Panc1 (cell line): ENCODE measurements around the gene NUDT4. TPM values are rescaled to one million over a fixed set of nuclear protein-coding genes. Genes with fewer than 3 reads are reported as not detected.

Experiments used
- ATAC-seq: fragments of 200-7000 bp; cut with Tn5 transposase; 2 replicates; pipeline ENCODE4 v1.9.1; 2020; ENCODE audit warnings: mild to moderate bottlenecking, moderate library complexity
- BruUV-seq: library from RNA; stranded (reverse); fragments of 400-500 nt; replicated peaks from 2 replicates; lab custom pipeline; 2021; lab: Mats Ljungman, UMichigan
- CTCF ChIA-PET: fragments of 300-600 bp; sonication (Branson Sonifier 250); formaldehyde crosslinking; loops from one replicate; lab custom pipeline; 2022; ENCODE audit warnings: antibody characterized with exemption; lab: Charles Lee
- POLR2A ChIA-PET: fragments of 300-600 bp; sonication (Branson Sonifier 250); formaldehyde crosslinking; loops from one replicate; lab custom pipeline; 2022; ENCODE audit warnings: antibody characterized with exemption; lab: Charles Lee
- DNase-seq: peaks from one replicate; pipeline ENCODE4 v3.0.0-alpha.2; 2010; ENCODE audit warnings: low read depth, low spot score
- H3K27ac ChIP-seq: 2 replicates; pipeline ENCODE4 v1.5.1; 2011; ENCODE audit warnings: mild to moderate bottlenecking, low read length, inconsistent platforms
- H3K27me3 ChIP-seq: fragments of 200-500 bp; sonication (Bioruptor generic); 2 replicates; pipeline ENCODE4 v1.6.0; 2014; ENCODE audit warnings: low read length, inconsistent platforms; ENCODE audit not compliant: control insufficient read depth, insufficient read depth
- H3K36me3 ChIP-seq: fragments of 200-500 bp; sonication (Bioruptor generic); 2 replicates; pipeline ENCODE4 v1.5.1; 2014; ENCODE audit warnings: inconsistent platforms, mild to moderate bottlenecking, low read length, moderate library complexity; ENCODE audit not compliant: control insufficient read depth, insufficient read depth
- H3K4me1 ChIP-seq: 2 replicates; pipeline ENCODE4 v1.5.1; 2011; ENCODE audit warnings: inconsistent platforms, mild to moderate bottlenecking, low read length, moderate library complexity; ENCODE audit not compliant: control insufficient read depth, insufficient read depth
- H3K4me3 ChIP-seq, 2 experiments: 2 replicates each; pipeline ENCODE4 v1.5.1; 2011 to 2012; ENCODE audit warnings: low read depth in 2 of 2, low read length in 2 of 2, mild to moderate bottlenecking in 2 of 2, inconsistent platforms in 1 of 2, moderate library complexity in 1 of 2
- H3K9me3 ChIP-seq: fragments of 200-500 bp; sonication (Bioruptor generic); 2 replicates; pipeline ENCODE4 v1.5.1; 2014; ENCODE audit warnings: low read depth, mild to moderate bottlenecking, inconsistent platforms, low read length, moderate library complexity; ENCODE audit not compliant: control insufficient read depth, insufficient read depth
- POLR2AphosphoS5 ChIP-seq: IDR thresholded peaks from 2 replicates; pipeline ENCODE4 v1.6.1; 2012; ENCODE audit warnings: mild to moderate bottlenecking, low read depth, low read length, moderate library complexity
- SIN3A ChIP-seq: IDR thresholded peaks from 2 replicates; pipeline ENCODE4 v1.6.1; 2012; ENCODE audit warnings: low read depth, mild to moderate bottlenecking, low read length, moderate library complexity, borderline replicate concordance; ENCODE audit not compliant: insufficient read depth
- TCF7L2 ChIP-seq: IDR thresholded peaks from 2 replicates; pipeline ENCODE4 v1.6.1; 2011; ENCODE audit warnings: mild to moderate bottlenecking, low read depth, low read length, inconsistent platforms
- in situ Hi-C: cut with HindIII; loops from 2 replicates; pipeline ENCODE4 v1.10.0; 2016; ENCODE audit warnings: low sequenced_read_pairs, low pct_unique_long_range_greater_than_20kb
- intact Hi-C: fragments of 100-400 bp; cut with micrococcal nuclease; formaldehyde crosslinking; loops from one replicate; pipeline ENCODE4 v1.10.0; 2022; ENCODE audit not compliant: unreplicated experiment
- total RNA-seq: library from RNA; stranded (reverse); gene quantifications from one replicate; pipeline ENCODE4 v1.2.1, GENCODE V29; 2021; ENCODE audit not compliant: unreplicated experiment
- TF ChIP-seq, protein P1 (sequence below), 2 experiments: IDR thresholded peaks; 2 replicates each; pipeline ENCODE4 v1.6.1; 2011 to 2012; ENCODE audit warnings: low read depth in 2 of 2, control low read depth in 1 of 2, low read length in 1 of 2, mild to moderate bottlenecking in 1 of 2, moderate library complexity in 1 of 2; ENCODE audit not compliant: insufficient read depth in 1 of 2
- TF ChIP-seq, protein P2 (sequence below): fragments of 450-650 bp; IDR thresholded peaks from 2 replicates; pipeline ENCODE4 v1.5.1; 2017; ENCODE audit warnings: mild to moderate bottlenecking

Gene NUDT4
- total RNA-seq, 1 experiment from 2014 or later: 45.7 TPM

DNA sequence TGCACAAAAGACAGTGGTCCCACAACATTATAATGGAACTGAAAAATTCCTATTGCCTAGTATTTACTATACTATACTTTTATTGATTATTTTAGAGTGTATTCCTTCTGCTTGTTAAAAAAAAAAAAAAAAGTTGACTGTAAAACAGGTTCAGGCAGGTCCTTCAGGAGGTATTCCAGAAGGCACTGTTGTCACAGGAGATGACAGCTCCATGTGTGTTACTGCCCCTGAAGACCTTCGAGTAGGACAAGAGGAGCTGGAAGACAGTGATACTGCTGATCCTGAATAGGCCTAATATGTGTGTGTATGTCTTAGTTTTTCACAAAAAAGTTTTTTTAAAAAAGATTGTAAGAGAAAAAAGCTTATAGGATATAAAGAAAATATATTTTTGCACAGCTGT lies 51.7 kb downstream of the NUDT4 start:
- no peak for DNase-seq
- intact Hi-C loops (loop anchor here (10.0 kb wide), 1 partner anchor 675 kb away; no protein-coding TSS in a partner anchor), in situ Hi-C loops (no loop called here)
- no TSS peak for BruUV-seq
- no peaks in the 10 kb centered on the region for H3K9me3 ChIP-seq
- H3K4me3 ChIP-seq: no peak overlapping the region
- ChIA-PET CTCF (no interaction called here), POLR2A (interaction anchor here (0.5 kb wide), 1 partner anchor 249 kb away, joined by 4 read pairs; no protein-coding TSS in a partner anchor)
- TF ChIP-seq, protein P1, sequence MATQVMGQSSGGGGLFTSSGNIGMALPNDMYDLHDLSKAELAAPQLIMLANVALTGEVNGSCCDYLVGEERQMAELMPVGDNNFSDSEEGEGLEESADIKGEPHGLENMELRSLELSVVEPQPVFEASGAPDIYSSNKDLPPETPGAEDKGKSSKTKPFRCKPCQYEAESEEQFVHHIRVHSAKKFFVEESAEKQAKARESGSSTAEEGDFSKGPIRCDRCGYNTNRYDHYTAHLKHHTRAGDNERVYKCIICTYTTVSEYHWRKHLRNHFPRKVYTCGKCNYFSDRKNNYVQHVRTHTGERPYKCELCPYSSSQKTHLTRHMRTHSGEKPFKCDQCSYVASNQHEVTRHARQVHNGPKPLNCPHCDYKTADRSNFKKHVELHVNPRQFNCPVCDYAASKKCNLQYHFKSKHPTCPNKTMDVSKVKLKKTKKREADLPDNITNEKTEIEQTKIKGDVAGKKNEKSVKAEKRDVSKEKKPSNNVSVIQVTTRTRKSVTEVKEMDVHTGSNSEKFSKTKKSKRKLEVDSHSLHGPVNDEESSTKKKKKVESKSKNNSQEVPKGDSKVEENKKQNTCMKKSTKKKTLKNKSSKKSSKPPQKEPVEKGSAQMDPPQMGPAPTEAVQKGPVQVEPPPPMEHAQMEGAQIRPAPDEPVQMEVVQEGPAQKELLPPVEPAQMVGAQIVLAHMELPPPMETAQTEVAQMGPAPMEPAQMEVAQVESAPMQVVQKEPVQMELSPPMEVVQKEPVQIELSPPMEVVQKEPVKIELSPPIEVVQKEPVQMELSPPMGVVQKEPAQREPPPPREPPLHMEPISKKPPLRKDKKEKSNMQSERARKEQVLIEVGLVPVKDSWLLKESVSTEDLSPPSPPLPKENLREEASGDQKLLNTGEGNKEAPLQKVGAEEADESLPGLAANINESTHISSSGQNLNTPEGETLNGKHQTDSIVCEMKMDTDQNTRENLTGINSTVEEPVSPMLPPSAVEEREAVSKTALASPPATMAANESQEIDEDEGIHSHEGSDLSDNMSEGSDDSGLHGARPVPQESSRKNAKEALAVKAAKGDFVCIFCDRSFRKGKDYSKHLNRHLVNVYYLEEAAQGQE (IDR thresholded peaks at IDR 0.05; ENCODE audit: insufficient read depth in 1 of 2, low read depth in 2 of 2, low read length in 1 of 2): no peak
- TF ChIP-seq TCF7L2 (no peak), SIN3A (no peak), POLR2AphosphoS5 (no peak)
- TF ChIP-seq, protein P2, sequence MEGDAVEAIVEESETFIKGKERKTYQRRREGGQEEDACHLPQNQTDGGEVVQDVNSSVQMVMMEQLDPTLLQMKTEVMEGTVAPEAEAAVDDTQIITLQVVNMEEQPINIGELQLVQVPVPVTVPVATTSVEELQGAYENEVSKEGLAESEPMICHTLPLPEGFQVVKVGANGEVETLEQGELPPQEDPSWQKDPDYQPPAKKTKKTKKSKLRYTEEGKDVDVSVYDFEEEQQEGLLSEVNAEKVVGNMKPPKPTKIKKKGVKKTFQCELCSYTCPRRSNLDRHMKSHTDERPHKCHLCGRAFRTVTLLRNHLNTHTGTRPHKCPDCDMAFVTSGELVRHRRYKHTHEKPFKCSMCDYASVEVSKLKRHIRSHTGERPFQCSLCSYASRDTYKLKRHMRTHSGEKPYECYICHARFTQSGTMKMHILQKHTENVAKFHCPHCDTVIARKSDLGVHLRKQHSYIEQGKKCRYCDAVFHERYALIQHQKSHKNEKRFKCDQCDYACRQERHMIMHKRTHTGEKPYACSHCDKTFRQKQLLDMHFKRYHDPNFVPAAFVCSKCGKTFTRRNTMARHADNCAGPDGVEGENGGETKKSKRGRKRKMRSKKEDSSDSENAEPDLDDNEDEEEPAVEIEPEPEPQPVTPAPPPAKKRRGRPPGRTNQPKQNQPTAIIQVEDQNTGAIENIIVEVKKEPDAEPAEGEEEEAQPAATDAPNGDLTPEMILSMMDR: no peak
- no peaks in the 10 kb centered on the region for H3K27me3 ChIP-seq
- no peaks in the 10 kb centered on the region for H3K36me3 ChIP-seq
- no peak for ATAC-seq
- H3K27ac ChIP-seq: no peak overlapping the region
- peaks cover 20% of the 10 kb centered on the region for H3K4me1 ChIP-seq

DNA sequence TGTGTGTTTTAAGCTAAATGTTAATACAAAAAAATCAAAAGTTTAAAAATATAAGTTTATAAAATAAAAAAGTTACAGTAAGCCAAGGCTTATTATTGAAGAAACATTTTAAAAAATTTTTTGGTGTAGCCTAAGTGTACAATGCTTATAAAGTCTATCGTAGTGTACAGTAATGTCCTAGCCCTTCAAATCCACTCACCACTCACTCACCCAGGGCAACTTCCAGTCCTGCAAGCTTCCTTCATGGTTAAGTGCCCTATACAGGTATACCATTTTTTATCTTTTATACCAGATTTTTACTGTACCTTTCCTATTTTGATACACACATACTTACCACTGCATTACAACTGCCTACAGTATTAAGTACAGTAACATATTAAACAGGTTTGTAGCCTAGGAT lies 52.1 kb downstream of the NUDT4 start:
- intact Hi-C loops (loop anchor here (10.0 kb wide), 1 partner anchor 675 kb away; no protein-coding TSS in a partner anchor), in situ Hi-C loops (no loop called here)
- Histone ChIP-seq H3K27me3 (no peaks in the 10 kb centered on the region), H3K4me3 (no peak overlapping the region), H3K36me3 (no peaks in the 10 kb centered on the region), H3K27ac (no peak overlapping the region), H3K4me1 (peaks cover 16% of the 10 kb centered on the region), H3K9me3 (no peaks in the 10 kb centered on the region)
- ChIA-PET POLR2A (no interaction called here), CTCF (no interaction called here)
- no TSS peak for BruUV-seq
- TF ChIP-seq, protein P2: no peak
- TF ChIP-seq POLR2AphosphoS5: no peak
- TF ChIP-seq TCF7L2: no peak
- no peak for TF ChIP-seq SIN3A
- TF ChIP-seq, protein P1 (IDR thresholded peaks at IDR 0.05; ENCODE audit: insufficient read depth in 1 of 2, low read depth in 2 of 2, low read length in 1 of 2): no peak
- DNase-seq (no peak), ATAC-seq (0 out of 2 replicates have a peak, but pooled peaks have one; percentile 47)
